Astrocyte (in vitro differentiated cells and primary cell): ENCODE data around the gene CXorf38. TPM values are rescaled to one million over a fixed set of nuclear protein-coding genes. Genes with fewer than 3 reads are reported as not detected.

Source experiments
- DNase-seq: peaks from one replicate; pipeline ENCODE4 v3.0.0-alpha.2; 2010; ENCODE audit warnings: low read depth
- FAIRE-seq: peaks from 2 replicates; lab custom pipeline; 2011; peaks lifted over from hg19 to GRCh38; lab: Jason Lieb, UNC
- H2AFZ ChIP-seq: 2 replicates; pipeline ENCODE4 v1.6.0; 2012; ENCODE audit warnings: low read depth, low read length, inconsistent platforms
- H3K27ac ChIP-seq: 2 replicates; pipeline ENCODE4 v1.5.1; 2011; ENCODE audit warnings: low read depth, low read length, inconsistent platforms
- H3K27me3 ChIP-seq: 2 replicates; pipeline ENCODE4 v1.6.0; 2011; ENCODE audit warnings: low read length, inconsistent platforms; ENCODE audit not compliant: insufficient read depth
- H3K36me3 ChIP-seq: 2 replicates; pipeline ENCODE4 v1.5.1; 2011; ENCODE audit warnings: low read length, inconsistent platforms; ENCODE audit not compliant: insufficient read depth
- H3K4me1 ChIP-seq: 2 replicates; pipeline ENCODE4 v1.5.1; 2011; ENCODE audit warnings: low read length, inconsistent platforms; ENCODE audit not compliant: insufficient read depth
- H3K4me2 ChIP-seq: 2 replicates; pipeline ENCODE4 v1.6.0; 2012; ENCODE audit warnings: low read length, inconsistent platforms
- H3K4me3 ChIP-seq: 2 replicates; pipeline ENCODE4 v1.5.1; 2011; ENCODE audit warnings: low read depth, mild to moderate bottlenecking, low read length, inconsistent platforms; ENCODE audit not compliant: insufficient read depth
- H3K79me2 ChIP-seq: 2 replicates; pipeline ENCODE4 v1.6.0; 2012; ENCODE audit warnings: mild to moderate bottlenecking, low read length, inconsistent platforms; ENCODE audit not compliant: insufficient read depth
- H3K9ac ChIP-seq: 2 replicates; pipeline ENCODE4 v1.6.0; 2012; ENCODE audit warnings: mild to moderate bottlenecking, low read length, inconsistent platforms
- H3K9me3 ChIP-seq: 2 replicates; pipeline ENCODE4 v1.5.1; 2012; ENCODE audit warnings: low read depth, mild to moderate bottlenecking, low read length, inconsistent platforms; ENCODE audit not compliant: insufficient read depth
- H4K20me1 ChIP-seq: 2 replicates; pipeline ENCODE4 v1.6.0; 2012; ENCODE audit warnings: low read length, inconsistent platforms; ENCODE audit not compliant: insufficient read depth
- H3K27ac Mint-ChIP-seq: one replicate; pipeline ENCODE4 v1.8.0; 2021; ENCODE audit warnings: mild to moderate bottlenecking, mixed read lengths; ENCODE audit not compliant: unreplicated experiment
- H3K27me3 Mint-ChIP-seq: one replicate; pipeline ENCODE4 v1.8.0; 2021; ENCODE audit warnings: low read depth, mixed read lengths; ENCODE audit not compliant: unreplicated experiment
- H3K36me3 Mint-ChIP-seq: one replicate; pipeline ENCODE4 v1.8.0; 2021; ENCODE audit warnings: low read depth, mixed read lengths; ENCODE audit not compliant: unreplicated experiment
- H3K4me1 Mint-ChIP-seq: one replicate; pipeline ENCODE4 v1.8.0; 2021; ENCODE audit warnings: low read depth, mixed read lengths; ENCODE audit not compliant: unreplicated experiment
- H3K4me3 Mint-ChIP-seq: one replicate; pipeline ENCODE4 v1.8.0; 2021; ENCODE audit warnings: mild to moderate bottlenecking, moderate library complexity, mixed read lengths; ENCODE audit not compliant: unreplicated experiment
- H3K9me3 Mint-ChIP-seq: one replicate; pipeline ENCODE4 v1.8.0; 2021; ENCODE audit warnings: mild to moderate bottlenecking, mixed read lengths; ENCODE audit not compliant: unreplicated experiment
- CTCF ChIP-seq: IDR thresholded peaks from 2 replicates; pipeline ENCODE4 v1.5.1; 2011; ENCODE audit warnings: low read depth, mild to moderate bottlenecking, inconsistent platforms, low read length, moderate library complexity; ENCODE audit not compliant: insufficient read depth
- EZH2 ChIP-seq: IDR thresholded peaks from 2 replicates; pipeline ENCODE4 v1.6.1; 2012; ENCODE audit warnings: mild to moderate bottlenecking, low read length, inconsistent platforms; ENCODE audit not compliant: insufficient read depth
- total RNA-seq: library from RNA; stranded (reverse); gene quantifications from 2 replicates; pipeline ENCODE4 v1.2.1, GENCODE V29; 2021

The CXorf38 gene
- total RNA-seq, 1 donor from 2014 or later = 12.8 TPM

- no peaks in the 10 kb centered on the region for H4K20me1 ChIP-seq
- H3K4me3 Mint-ChIP-seq = no peak overlapping the region
- H3K4me2 ChIP-seq = no peak overlapping the region
- no peak overlapping the region for H3K27ac Mint-ChIP-seq
- TF ChIP-seq CTCF (no peak), EZH2 (no peak)
- no peaks in the 10 kb centered on the region for H3K27me3 ChIP-seq
- peak; percentile 68 for FAIRE-seq
- H2AFZ ChIP-seq = no peak overlapping the region
- DNase-seq = peak; percentile 5
- no peaks in the 10 kb centered on the region for H3K4me1 Mint-ChIP-seq
- no peaks in the 10 kb centered on the region for H3K27me3 Mint-ChIP-seq
- H3K4me3 ChIP-seq = no peak overlapping the region
- H3K79me2 ChIP-seq = no peaks in the 10 kb centered on the region
- H3K36me3 ChIP-seq = peaks cover 16% of the 10 kb centered on the region
- no peaks in the 10 kb centered on the region for H3K4me1 ChIP-seq
- H3K9ac ChIP-seq = no peak overlapping the region
- H3K36me3 Mint-ChIP-seq = peaks cover 6% of the 10 kb centered on the region
- no peaks in the 10 kb centered on the region for H3K9me3 ChIP-seq
- no peak overlapping the region for H3K27ac ChIP-seq
- no peaks in the 10 kb centered on the region for H3K9me3 Mint-ChIP-seq
Observed at GRCh38 chrX:40663880-40664630, 16.7 kb upstream of the CXorf38 start.

- DNase-seq (no peak), FAIRE-seq (no peak)
Observed at GRCh38 chrX:40663078-40663740, 15.8 kb upstream of the CXorf38 start.

More at GRCh38 chrX:40663078-40663740, 15.8 kb upstream of the CXorf38 start:
- no peaks in the 10 kb centered on the region for H3K9me3 ChIP-seq
- no peaks in the 10 kb centered on the region for H4K20me1 ChIP-seq
- H3K4me1 ChIP-seq = no peaks in the 10 kb centered on the region
- H3K4me3 ChIP-seq = no peak overlapping the region
- H3K36me3 ChIP-seq = peaks cover 16% of the 10 kb centered on the region
- H3K9me3 Mint-ChIP-seq = no peaks in the 10 kb centered on the region
- no peaks in the 10 kb centered on the region for H3K4me1 Mint-ChIP-seq
- no peaks in the 10 kb centered on the region for H3K27me3 ChIP-seq
- no peak overlapping the region for H3K27ac Mint-ChIP-seq
- no peak overlapping the region for H3K9ac ChIP-seq
- TF ChIP-seq EZH2 (no peak), CTCF (no peak)
- no peak overlapping the region for H2AFZ ChIP-seq
- H3K36me3 Mint-ChIP-seq = peaks cover 6% of the 10 kb centered on the region
- no peak overlapping the region for H3K4me3 Mint-ChIP-seq
- no peaks in the 10 kb centered on the region for H3K79me2 ChIP-seq
- H3K27ac ChIP-seq = no peak overlapping the region
- H3K4me2 ChIP-seq = no peak overlapping the region
- H3K27me3 Mint-ChIP-seq = no peaks in the 10 kb centered on the region
